ENCODE results near the gene IL20RA.

The IL20RA gene

DNA sequence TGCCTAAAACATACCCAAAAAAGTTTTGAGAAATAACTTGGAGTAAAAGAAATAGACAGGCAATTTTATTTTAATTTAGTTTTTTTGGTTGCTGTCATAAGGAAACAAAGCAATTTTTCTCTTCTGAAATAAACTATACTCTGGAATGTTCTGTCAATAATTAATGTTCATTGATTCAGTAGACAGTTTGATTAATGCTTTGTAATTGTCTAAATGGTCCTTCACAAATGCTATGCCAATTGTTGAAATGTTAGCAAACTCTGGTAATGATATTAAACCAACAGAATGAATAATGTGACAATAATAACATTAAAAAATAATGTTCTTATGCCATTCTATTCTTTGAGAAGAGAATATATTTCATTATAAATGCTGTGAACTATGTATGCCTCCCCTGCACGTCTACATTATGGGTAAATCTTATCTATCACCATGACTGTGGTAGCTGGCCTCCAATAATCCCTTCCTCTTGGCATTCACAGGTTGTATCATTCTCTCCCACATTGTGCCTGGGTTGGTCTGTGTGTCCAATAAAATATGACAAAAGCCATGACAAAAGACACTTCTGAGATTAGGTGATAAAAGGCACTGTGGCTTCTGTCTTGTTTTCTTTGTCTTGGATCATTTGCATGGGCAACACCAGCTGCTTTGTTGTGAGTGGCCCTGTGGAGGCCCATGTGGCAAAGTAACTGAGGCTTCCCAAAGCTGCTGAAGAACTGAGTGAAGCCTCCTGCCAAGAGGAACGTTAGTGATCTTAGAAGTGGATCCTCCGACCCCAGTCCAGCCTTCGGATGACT lies 25.1 kb downstream of the IL20RA start:
- Histone ChIP-seq H3K36me3 (ENCODE audit: insufficient read depth, low read length) (no peaks in the 10 kb centered on the region), H3K4me3 (ENCODE audit: low read length) (no peak overlapping the region), H3K27ac (ENCODE audit: low read depth, low read length) (no peak overlapping the region), H3K9me3 (ENCODE audit: insufficient read depth, low read depth, low read length) (peaks cover 7% of the 10 kb centered on the region; the same call in 1 of the 2 replicates), H3K4me1 (ENCODE audit: insufficient read depth, low read length) (no peaks in the 10 kb centered on the region), H3K27me3 (ENCODE audit: insufficient read depth, low read length) (no peaks in the 10 kb centered on the region), H3K9ac (ENCODE audit: low read depth, low read length) (no peak overlapping the region)
- WGBS = 67% methylated on average over 4 of the region's 4 CpGs

- WGBS = 66% methylated on average over 3 of the region's 3 CpGs
- Histone ChIP-seq H3K9ac (ENCODE audit: low read depth, low read length) (no peak overlapping the region), H3K27ac (ENCODE audit: low read depth, low read length) (no peak overlapping the region), H3K27me3 (ENCODE audit: insufficient read depth, low read length) (no peaks in the 10 kb centered on the region), H3K9me3 (ENCODE audit: insufficient read depth, low read depth, low read length) (peaks cover 7% of the 10 kb centered on the region; the same call in 1 of the 2 replicates), H3K36me3 (ENCODE audit: insufficient read depth, low read length) (no peaks in the 10 kb centered on the region), H3K4me1 (ENCODE audit: insufficient read depth, low read length) (no peaks in the 10 kb centered on the region), H3K4me3 (ENCODE audit: low read length) (no peak overlapping the region)
Measured at GRCh38 chr6:137017081-137017480, 27.7 kb downstream of the IL20RA start.

DNA sequence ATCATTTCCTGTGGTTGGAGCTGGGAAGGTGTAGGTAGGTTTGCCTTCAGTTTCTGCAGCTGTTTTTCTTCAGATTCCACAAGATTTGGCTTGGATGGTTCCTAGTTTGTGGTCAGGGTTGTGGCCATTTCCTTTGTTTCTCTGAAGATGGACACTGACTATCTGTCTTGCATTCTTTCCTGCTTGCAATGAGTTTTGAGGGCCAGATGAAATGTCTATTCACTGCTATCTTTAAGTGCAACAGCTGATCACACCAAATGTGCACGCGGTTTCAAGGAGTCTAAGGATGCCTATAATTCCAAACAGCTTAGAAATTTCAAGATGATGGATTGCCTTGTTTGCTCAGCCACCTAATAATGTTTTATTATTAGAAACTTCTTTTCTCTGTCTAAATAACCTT lies 28.4 kb downstream of the IL20RA start:
- no peaks in the 10 kb centered on the region for H3K4me1 ChIP-seq (ENCODE audit: insufficient read depth, low read length)
- H3K9me3 ChIP-seq (ENCODE audit: insufficient read depth, low read depth, low read length) = peaks cover 7% of the 10 kb centered on the region; the same call in 1 of the 2 replicates
- no peak overlapping the region for H3K27ac ChIP-seq (ENCODE audit: low read depth, low read length)
- WGBS = 94% methylated on average over 2 of the region's 2 CpGs
- no peaks in the 10 kb centered on the region for H3K27me3 ChIP-seq (ENCODE audit: insufficient read depth, low read length)
- no peak overlapping the region for H3K4me3 ChIP-seq (ENCODE audit: low read length)
- no peak overlapping the region for H3K9ac ChIP-seq (ENCODE audit: low read depth, low read length)
- no peaks in the 10 kb centered on the region for H3K36me3 ChIP-seq (ENCODE audit: insufficient read depth, low read length)

- 72% methylated on average over 4 of the region's 4 CpGs for WGBS
- Histone ChIP-seq H3K4me1 (ENCODE audit: insufficient read depth, low read length) (no peaks in the 10 kb centered on the region), H3K4me3 (ENCODE audit: low read length) (no peak overlapping the region), H3K27me3 (ENCODE audit: insufficient read depth, low read length) (no peaks in the 10 kb centered on the region), H3K27ac (ENCODE audit: low read depth, low read length) (no peak overlapping the region), H3K9ac (ENCODE audit: low read depth, low read length) (no peak overlapping the region), H3K9me3 (ENCODE audit: insufficient read depth, low read depth, low read length) (peaks cover 7% of the 10 kb centered on the region; the same call in 1 of the 2 replicates), H3K36me3 (ENCODE audit: insufficient read depth, low read length) (no peaks in the 10 kb centered on the region)
Measured at GRCh38 chr6:137015943-137016342, 28.8 kb downstream of the IL20RA start.

DNA sequence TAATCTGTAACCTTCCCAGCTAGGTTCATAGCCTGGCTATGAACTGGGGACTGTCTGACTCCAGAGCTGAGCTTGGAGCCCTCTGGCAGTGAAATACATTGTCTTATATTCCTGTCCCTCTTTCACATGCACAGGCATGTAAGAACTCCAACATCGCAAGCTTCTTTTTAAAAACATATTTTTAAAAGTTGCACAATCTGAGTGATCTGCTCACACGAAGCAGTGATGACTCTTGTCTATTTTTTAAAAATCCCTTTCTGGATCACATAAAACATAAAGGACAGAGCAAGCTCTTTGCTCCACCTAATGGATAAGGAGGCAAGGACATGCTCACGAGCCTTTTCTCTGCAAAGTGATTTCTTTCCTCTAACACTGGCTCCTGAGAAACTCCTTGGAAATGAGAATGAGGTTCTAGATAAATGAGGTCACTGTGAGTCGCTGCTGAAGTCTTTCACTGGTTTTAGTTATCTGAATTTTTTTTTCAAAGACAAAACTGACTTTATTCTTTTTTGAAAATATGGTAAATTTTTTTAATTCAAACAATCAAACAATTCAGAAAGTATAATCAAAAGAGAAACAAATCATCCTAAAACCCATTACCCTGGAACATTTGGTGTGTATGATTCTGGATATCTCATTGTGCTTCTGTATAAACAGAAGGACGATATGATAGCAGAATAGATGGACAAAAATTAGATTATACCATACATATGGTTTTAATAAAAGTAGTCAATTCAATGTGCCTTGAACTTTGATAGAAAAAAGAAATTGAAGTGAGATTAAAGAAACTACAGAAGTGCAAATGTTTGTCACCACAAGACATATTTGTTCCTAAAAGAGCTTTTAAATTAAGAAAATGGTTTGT lies 30.8 kb downstream of the IL20RA start:
- no peak overlapping the region for H3K4me3 ChIP-seq (ENCODE audit: low read length)
- 47% methylated on average over 3 of the region's 5 CpGs for WGBS
- no peaks in the 10 kb centered on the region for H3K36me3 ChIP-seq (ENCODE audit: insufficient read depth, low read length)
- H3K27me3 ChIP-seq (ENCODE audit: insufficient read depth, low read length) = no peaks in the 10 kb centered on the region
- H3K4me1 ChIP-seq (ENCODE audit: insufficient read depth, low read length) = no peaks in the 10 kb centered on the region
- H3K9me3 ChIP-seq (ENCODE audit: insufficient read depth, low read depth, low read length) = no peaks in the 10 kb centered on the region
- no peak overlapping the region for H3K27ac ChIP-seq (ENCODE audit: low read depth, low read length)
- no peak overlapping the region for H3K9ac ChIP-seq (ENCODE audit: low read depth, low read length)

DNA sequence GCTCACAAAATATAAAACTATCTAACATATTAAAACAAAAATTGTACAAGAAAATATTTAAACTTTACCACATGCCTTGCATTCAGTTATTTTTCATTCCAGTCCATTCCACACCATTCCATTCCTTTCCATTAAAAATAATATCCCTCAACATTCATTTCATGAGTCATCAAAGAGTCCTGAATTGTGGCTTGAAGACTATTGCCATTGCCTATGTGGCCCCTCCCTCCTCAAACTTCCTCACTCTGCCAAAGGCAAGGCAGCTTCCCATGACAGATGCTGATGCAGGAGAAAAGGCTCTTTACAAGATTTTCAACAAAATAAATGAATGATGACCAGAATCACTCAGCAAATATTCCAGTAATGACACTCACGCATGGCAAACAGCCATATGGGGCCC lies 31.7 kb downstream of the IL20RA start:
- Histone ChIP-seq H3K9me3 (ENCODE audit: insufficient read depth, low read depth, low read length) (no peaks in the 10 kb centered on the region), H3K27me3 (ENCODE audit: insufficient read depth, low read length) (no peaks in the 10 kb centered on the region), H3K4me3 (ENCODE audit: low read length) (no peak overlapping the region), H3K27ac (ENCODE audit: low read depth, low read length) (no peak overlapping the region), H3K4me1 (ENCODE audit: insufficient read depth, low read length) (no peaks in the 10 kb centered on the region), H3K9ac (ENCODE audit: low read depth, low read length) (no peak overlapping the region), H3K36me3 (ENCODE audit: insufficient read depth, low read length) (no peaks in the 10 kb centered on the region)
- WGBS = 85% methylated on average over 1 of the region's 1 CpG

DNA sequence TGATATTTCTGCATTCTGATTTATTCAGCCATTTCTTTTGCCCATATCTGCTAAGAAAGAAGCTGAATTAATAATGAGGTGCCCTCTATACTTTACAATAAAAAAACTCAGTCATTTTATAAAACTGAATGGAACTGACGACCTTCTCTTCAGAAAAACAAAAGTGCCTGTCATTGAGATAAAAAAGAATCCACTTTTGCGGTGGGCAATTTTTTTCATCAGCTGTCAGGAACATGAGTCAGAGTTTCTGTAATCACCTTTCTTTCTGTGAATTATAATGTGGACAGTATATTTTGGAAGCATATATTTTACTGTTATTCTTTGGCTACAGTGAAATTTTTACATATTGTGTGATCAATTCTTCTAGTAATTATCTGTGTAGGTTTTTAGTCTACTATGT lies 33.4 kb downstream of the IL20RA start:
- H3K36me3 ChIP-seq (ENCODE audit: insufficient read depth, low read length) = no peaks in the 10 kb centered on the region
- H3K4me1 ChIP-seq (ENCODE audit: insufficient read depth, low read length) = no peaks in the 10 kb centered on the region
- H3K27me3 ChIP-seq (ENCODE audit: insufficient read depth, low read length) = no peaks in the 10 kb centered on the region
- H3K27ac ChIP-seq (ENCODE audit: low read depth, low read length) = no peak overlapping the region
- WGBS = 93% methylated on average over 2 of the region's 2 CpGs
- no peak overlapping the region for H3K9ac ChIP-seq (ENCODE audit: low read depth, low read length)
- no peaks in the 10 kb centered on the region for H3K9me3 ChIP-seq (ENCODE audit: insufficient read depth, low read depth, low read length)
- H3K4me3 ChIP-seq (ENCODE audit: low read length) = no peak overlapping the region

- no peak overlapping the region for H3K9ac ChIP-seq (ENCODE audit: low read depth, low read length)
- no peaks in the 10 kb centered on the region for H3K27me3 ChIP-seq (ENCODE audit: insufficient read depth, low read length)
- H3K4me3 ChIP-seq (ENCODE audit: low read length) = no peak overlapping the region
- 96% methylated on average over 4 of the region's 4 CpGs for WGBS
- H3K9me3 ChIP-seq (ENCODE audit: insufficient read depth, low read depth, low read length) = no peaks in the 10 kb centered on the region
- no peaks in the 10 kb centered on the region for H3K36me3 ChIP-seq (ENCODE audit: insufficient read depth, low read length)
- no peaks in the 10 kb centered on the region for H3K4me1 ChIP-seq (ENCODE audit: insufficient read depth, low read length)
- H3K27ac ChIP-seq (ENCODE audit: low read depth, low read length) = no peak overlapping the region
Measured at GRCh38 chr6:137010128-137010718, 34.5 kb downstream of the IL20RA start.

- WGBS = 91% methylated on average over 9 of the region's 9 CpGs
- Histone ChIP-seq H3K9ac (ENCODE audit: low read depth, low read length) (no peak overlapping the region), H3K27ac (ENCODE audit: low read depth, low read length) (no peak overlapping the region), H3K9me3 (ENCODE audit: insufficient read depth, low read depth, low read length) (no peaks in the 10 kb centered on the region), H3K4me1 (ENCODE audit: insufficient read depth, low read length) (no peaks in the 10 kb centered on the region), H3K4me3 (ENCODE audit: low read length) (no peak overlapping the region), H3K36me3 (ENCODE audit: insufficient read depth, low read length) (no peaks in the 10 kb centered on the region), H3K27me3 (ENCODE audit: insufficient read depth, low read length) (no peaks in the 10 kb centered on the region; the same call in 1 of the 2 replicates)
Measured at GRCh38 chr6:137008204-137008603, 36.6 kb downstream of the IL20RA start.

DNA sequence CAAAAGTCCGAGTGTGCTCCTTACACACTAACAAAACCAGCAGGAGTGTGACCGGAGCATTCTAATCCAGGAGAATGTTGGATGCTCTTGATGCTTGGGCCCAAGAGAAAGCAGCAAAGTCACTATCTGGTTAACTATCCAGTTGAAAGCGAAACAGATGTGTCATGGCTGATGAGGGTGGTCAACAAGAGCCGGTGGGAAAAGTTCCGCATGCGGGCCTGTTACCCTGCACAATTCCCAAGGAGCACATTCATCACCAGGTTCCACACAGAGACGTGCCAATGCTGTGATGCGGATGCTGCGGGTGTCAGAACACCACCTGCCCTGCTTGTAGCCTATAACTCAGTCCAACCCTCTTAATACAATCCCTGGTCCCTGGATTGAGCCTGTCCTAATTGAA lies 38.7 kb downstream of the IL20RA start:
- Histone ChIP-seq H3K36me3 (ENCODE audit: insufficient read depth, low read length) (no peaks in the 10 kb centered on the region), H3K9ac (ENCODE audit: low read depth, low read length) (no peak overlapping the region), H3K27me3 (ENCODE audit: insufficient read depth, low read length) (no peaks in the 10 kb centered on the region; the same call in 1 of the 2 replicates), H3K4me3 (ENCODE audit: low read length) (no peak overlapping the region), H3K27ac (ENCODE audit: low read depth, low read length) (no peak overlapping the region), H3K9me3 (ENCODE audit: insufficient read depth, low read depth, low read length) (no peaks in the 10 kb centered on the region), H3K4me1 (ENCODE audit: insufficient read depth, low read length) (peaks cover 17% of the 10 kb centered on the region)
- WGBS = 96% methylated on average over 9 of the region's 9 CpGs

- Histone ChIP-seq H3K36me3 (ENCODE audit: insufficient read depth, low read length) (no peaks in the 10 kb centered on the region), H3K4me3 (ENCODE audit: low read length) (no peak overlapping the region)
- 90% methylated on average over 6 of the region's 6 CpGs for WGBS
Measured at GRCh38 chr6:137005073-137005472, 39.7 kb downstream of the IL20RA start.

More at GRCh38 chr6:137005073-137005472, 39.7 kb downstream of the IL20RA start:
- Histone ChIP-seq H3K27ac (ENCODE audit: low read depth, low read length) (no peak overlapping the region), H3K4me1 (ENCODE audit: insufficient read depth, low read length) (peaks cover 25% of the 10 kb centered on the region), H3K27me3 (ENCODE audit: insufficient read depth, low read length) (no peaks in the 10 kb centered on the region; the same call in 1 of the 2 replicates), H3K9me3 (ENCODE audit: insufficient read depth, low read depth, low read length) (no peaks in the 10 kb centered on the region), H3K9ac (ENCODE audit: low read depth, low read length) (no peak overlapping the region)
